GM21390 (cell line): ENCODE measurements around the gene GALR3.

ENCODE experiments used
- ATAC-seq: cut with Tn5 transposase; IDR thresholded peaks from one replicate; pipeline ENCODE4 v1.9.1; 2021; ENCODE audit not compliant: unreplicated experiment

The GALR3 gene

DNA sequence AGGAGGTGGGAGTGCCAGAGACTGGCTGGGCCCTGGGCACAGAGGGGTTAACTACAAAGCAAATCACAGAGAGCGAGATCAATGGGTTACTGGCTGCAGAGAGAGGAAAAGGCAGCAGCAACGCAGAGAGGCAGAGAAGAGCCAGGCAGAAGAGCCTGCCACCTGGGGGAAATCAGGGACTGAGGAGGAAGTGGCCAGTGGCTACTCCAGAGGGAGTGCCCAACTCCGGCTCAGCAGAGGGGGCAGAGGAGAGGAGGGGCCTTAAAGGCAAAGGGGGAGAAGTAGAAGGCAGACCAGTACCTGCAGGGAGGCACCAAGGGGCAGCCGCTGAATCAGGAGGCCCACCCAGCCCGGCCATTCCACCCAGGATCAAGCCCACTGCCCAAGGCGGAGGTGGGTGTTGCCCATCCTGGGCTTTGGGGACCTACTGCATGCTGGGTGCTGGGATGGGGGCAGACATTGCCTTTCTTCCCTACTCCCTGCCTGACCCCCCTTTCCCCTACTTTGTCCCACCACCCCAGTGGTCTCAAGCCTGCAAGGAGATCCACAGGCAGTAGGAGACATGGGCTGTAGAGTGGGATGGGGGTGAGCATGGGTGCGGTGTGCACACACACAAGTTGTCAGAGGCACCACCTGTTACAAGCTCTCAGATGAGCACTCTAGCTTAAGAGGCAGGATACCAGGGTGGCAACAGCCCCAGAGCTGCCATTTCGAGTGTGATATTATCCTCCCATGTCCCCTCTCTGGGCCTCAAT lies 926 bp upstream of the GALR3 start:
- no peak for ATAC-seq

DNA sequence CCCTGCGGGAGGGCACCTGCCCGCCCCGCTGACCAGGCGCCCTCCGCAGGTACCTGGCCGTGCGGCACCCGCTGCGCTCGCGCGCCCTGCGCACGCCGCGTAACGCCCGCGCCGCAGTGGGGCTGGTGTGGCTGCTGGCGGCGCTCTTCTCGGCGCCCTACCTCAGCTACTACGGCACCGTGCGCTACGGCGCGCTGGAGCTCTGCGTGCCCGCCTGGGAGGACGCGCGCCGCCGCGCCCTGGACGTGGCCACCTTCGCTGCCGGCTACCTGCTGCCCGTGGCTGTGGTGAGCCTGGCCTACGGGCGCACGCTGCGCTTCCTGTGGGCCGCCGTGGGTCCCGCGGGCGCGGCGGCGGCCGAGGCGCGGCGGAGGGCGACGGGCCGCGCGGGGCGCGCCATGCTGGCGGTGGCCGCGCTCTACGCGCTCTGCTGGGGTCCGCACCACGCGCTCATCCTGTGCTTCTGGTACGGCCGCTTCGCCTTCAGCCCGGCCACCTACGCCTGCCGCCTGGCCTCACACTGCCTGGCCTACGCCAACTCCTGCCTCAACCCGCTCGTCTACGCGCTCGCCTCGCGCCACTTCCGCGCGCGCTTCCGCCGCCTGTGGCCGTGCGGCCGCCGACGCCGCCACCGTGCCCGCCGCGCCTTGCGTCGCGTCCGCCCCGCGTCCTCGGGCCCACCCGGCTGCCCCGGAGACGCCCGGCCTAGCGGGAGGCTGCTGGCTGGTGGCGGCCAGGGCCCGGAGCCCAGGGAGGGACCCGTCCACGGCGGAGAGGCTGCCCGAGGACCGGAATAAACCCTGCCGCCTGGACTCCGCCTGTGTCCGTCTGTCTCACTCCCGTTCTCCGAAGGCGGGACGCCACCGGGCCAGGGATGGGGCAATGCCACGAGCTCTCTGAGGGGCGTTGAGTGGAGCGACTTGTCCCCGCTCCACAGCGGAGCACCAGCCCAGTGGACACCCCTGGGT lies 1.8 kb downstream of the GALR3 start:
- no peak for ATAC-seq

DNA sequence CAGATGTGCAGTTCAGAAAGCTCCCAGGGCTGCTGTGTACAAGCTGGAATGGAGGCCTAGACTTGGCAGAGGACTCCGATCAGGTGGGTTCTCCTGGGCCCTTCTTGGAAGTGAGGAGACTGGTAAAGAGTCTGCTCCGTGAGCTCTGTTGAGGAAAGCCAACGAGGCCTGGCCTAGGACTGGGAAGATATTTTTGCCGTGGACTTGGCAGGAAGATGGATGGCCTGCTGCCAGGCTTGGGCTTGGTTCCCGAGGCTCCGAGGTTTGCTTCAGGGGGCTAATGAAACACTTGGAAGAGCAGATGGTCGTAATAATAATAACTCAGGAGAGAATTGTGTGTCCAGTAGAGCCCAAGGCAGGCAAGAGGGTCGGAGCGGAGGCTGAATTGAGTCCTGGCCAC lies 3.9 kb downstream of the GALR3 start:
- no peak for ATAC-seq

- ATAC-seq = no peak
Observed at GRCh38 chr22:37830093-37830842, 7.1 kb downstream of the GALR3 start.

DNA sequence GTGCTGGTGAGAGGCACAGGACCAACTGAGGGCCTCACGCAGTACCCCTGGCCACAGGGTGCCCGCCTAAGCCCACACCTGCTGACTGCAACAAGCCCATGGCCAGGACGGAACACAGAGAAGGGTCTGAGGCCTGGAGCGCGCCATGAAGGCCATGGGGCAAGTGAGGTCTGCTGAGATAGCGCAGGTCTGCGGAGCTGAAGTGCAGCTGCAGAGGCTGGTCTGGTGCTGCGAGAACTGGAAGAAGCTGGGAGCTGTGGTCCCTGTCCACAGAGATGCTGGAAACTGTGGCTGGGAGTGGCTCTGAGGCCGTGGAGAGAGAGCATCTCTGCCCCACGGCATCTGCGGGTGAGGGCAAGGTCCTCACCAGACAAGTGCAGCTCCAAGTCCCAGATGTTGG lies 8.3 kb downstream of the GALR3 start:
- ATAC-seq = no peak

DNA sequence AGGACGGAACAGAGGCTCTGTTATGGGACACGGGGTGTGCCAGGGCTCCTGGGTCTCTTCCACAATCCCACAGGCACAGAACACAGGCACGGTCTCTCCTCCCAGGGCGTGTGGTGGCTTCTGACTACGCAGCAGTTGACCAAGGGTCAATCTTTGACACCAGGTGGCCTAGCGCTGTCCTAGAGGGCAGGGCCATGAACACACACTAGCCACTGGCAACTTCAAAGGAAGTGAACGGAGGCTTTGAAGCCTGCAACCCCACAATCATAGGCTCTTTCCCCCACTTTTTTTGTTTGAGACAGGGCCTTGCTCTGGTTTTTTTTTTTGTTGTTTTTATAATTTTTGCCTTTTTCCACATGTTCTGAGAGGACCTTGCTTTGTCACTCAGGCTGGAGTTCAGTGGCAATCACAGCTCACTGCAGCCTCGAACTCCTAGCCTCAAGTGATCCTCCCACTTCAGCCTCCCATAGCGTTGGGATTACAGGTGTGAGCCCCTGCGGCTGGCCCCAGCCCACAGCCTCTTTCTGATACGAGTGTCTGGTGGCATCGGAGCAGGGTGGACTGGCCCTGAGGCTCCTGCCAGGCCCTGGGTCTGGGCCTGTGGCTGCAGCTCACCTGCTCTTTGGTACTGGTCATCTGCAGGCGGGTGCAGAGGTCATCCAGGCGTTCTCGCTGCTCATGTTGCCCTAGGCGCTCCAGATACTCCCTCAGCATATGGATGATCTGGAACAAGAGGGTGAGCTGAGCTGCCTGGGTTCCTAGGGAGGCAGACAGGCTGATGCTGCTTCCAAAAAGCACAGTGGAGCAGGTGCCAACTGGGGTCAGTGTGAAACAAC lies 9.1 kb downstream of the GALR3 start:
- ATAC-seq = no peak

DNA sequence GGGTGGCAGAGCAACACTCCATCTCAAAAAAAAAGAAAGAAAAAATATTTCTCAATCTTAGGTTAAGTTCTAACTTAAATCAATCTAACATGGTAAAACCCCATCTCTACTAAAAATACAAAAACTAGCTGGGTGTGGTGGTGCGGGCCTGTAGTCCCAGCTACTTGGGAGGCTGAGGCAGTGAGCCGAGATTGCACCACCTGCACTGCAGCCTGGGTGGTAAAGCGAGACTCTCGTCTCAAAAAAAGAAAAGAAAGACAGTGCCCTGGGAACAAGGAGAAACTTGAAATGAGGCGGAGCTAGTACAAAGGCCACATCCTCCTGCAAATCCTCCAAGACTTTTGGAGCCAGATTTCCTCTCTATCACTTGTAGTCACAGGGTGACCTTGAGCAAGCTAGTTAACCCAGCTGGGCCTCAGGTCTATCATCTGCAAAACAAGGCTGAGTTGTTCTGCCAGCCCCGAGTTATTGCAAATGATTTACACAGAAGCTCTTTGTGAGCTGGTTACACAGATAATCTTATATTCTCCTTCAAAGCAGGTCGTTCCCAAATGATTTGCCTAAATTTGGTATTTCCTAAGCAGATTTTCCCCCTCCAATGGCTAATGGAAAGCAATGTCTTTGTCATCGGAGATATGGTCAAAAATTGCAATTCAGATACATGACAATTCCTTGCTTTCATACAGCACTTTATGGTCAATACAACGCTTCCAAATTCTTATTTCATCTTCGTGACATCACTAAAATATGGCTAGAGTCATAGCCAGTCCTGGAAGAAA lies 19.0 kb downstream of the GALR3 start:
- no peak for ATAC-seq

DNA sequence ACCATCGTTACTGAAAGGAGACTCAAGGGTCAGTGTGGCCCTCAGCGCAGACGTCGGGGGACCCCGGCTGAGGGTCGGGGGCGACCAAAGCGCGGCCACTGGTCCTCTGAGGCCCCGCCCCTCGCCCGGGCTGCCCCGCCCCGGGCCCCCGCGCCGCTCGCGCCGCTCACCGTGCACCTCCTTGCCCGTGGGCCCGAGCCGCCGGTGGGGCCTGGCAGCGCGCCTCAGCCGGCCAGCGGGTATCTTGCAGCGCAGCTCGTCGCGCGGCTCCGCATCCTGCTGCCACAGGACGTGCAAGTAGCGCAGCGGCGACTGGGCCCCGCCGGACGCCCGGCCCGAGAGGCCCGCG lies 20.5 kb downstream of the GALR3 start:
- ATAC-seq = peak; percentile 36

- ATAC-seq = no peak
Observed at GRCh38 chr22:37844904-37845329, 21.7 kb downstream of the GALR3 start.

DNA sequence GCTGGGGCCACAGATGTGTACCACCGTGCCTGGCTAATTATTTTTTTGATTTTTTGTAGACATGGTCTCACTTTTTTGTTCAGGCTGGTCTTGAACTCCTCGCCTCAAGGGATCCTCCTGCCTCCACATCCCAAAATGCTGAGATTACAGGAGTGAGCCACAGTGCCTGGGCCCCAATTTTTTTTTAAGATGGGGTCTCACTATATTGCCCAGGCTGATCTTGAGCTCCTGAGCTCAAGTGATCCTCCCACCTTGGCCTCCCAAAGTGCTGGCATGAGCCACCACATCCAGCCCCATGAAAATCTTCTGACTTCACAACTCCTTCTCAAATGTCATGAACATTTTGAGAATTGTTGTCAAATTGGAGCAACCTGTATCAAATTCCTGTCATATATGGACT lies 23.3 kb downstream of the GALR3 start:
- ATAC-seq = no peak

- no peak for ATAC-seq
Observed at GRCh38 chr22:37848587-37849088, 25.5 kb downstream of the GALR3 start.

DNA sequence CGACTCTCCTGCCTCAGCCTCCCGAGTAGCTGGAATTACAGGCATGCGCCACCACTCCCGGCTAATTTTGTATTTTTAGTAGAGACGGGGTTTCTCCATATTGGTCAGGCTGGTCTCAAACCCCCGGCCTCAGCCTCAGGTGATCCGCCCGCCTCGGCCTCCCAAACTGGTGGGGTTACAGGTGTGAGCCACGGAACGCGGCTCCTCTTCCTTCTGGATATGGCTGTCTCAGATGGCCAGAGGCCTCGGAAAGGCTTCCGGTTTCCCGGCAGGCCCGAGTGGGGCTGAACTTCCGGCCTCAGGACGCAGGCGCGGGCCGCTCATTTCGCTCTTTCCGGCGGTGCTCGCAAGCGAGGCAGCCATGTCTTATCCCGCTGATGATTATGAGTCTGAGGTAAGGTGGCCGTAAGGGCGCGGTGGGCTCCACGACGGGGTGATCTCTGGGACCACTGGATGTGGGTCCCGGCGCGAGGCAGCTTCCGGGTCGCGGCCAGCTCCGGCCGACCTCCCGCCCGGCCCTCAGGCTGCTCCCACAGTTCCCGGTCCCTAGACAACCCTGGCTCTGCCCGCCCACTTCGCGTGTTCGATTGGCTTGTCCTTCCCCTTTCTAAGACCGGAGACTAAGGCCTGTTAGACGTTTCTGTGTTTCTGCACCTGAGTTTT lies 26.0 kb downstream of the GALR3 start, which contains the start of gene EIF3L:
Gene EIF3L, plus strand, starts transcription at position 331 of the 663 bp plus-strand sequence. Its CDS starts 31 bp downstream, at position 362.
- ATAC-seq = peak; percentile 56

- no peak for ATAC-seq
Observed at GRCh38 chr22:37850801-37851200, 27.6 kb downstream of the GALR3 start.

- no peak for ATAC-seq
Observed at GRCh38 chr22:37852418-37852817, 29.2 kb downstream of the GALR3 start.

GRCh38 chr22:37854946-37855345 lies 31.8 kb downstream of the GALR3 start:
- no peak for ATAC-seq

- ATAC-seq = no peak
Observed at GRCh38 chr22:37855462-37855861, 32.3 kb downstream of the GALR3 start.

DNA sequence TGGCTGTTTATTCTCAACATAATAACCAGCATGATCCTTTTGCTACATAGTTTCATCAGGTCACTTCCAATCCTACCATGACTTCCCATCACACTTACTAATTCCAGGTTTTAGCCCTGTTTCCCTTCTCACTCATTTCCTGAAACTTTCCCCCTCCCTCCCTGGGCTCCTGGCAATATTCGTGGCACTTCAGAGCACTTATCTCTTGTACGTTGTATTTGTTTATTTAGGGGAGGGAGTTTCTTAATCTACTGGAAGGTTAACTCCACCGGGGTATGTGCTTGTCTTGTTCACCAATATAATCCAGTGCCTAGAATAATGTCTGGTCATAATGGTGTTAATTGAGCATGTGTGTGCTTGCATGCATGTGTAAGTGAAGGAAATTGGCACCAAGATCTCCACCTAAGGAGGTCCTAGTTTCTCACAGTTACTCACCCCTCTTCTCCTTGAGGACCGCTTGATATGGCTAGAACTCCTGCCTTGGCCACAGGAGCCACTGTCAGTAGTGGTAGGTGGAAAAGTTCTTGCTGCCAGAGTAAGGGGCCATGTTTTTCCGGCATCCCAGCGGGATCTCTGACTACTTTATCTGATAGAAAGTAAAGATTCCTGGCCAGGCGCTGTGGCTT lies 37.7 kb downstream of the GALR3 start:
- no peak for ATAC-seq

GRCh38 chr22:37862570-37863325 lies 39.6 kb downstream of the GALR3 start:
- no peak for ATAC-seq
